ENCODE data around the gene ATXN2. TPM values are rescaled to one million over a fixed set of nuclear protein-coding genes. Genes with fewer than 3 reads are reported as not detected.
"Not testable (repeated sequence)": the region's sequence is repeated elsewhere in the genome, so short reads cannot be mapped to it uniquely, and the experiment has no call there.

The ATXN2 gene
- total RNA-seq, 2 donors from 2014 or later = 32.8 to 67.7 TPM

- ATAC-seq; H3K9me3 Mint-ChIP-seq; H3K27me3 Mint-ChIP-seq; DNase-seq (ENCODE audit: low spot score); H3K4me1 Mint-ChIP-seq (ENCODE audit: low read depth in 2 of 2); H3K4me3 Mint-ChIP-seq; H3K36me3 Mint-ChIP-seq; H3K27ac Mint-ChIP-seq: not testable (repeated sequence)
Observed at GRCh38 chr12:111617841-111618240, 18.7 kb upstream of the ATXN2 start.

- DNase-seq (ENCODE audit: low spot score) (no peak), ATAC-seq (no peak)
- H3K9me3 Mint-ChIP-seq = no peaks in the 10 kb centered on the region
- no peaks in the 10 kb centered on the region for H3K4me1 Mint-ChIP-seq (ENCODE audit: low read depth in 2 of 2)
- H3K27me3 Mint-ChIP-seq = peaks cover 0 to 2% of the 10 kb centered on the region in 2 donors
- no peak overlapping the region for H3K27ac Mint-ChIP-seq
- no peak overlapping the region for H3K4me3 Mint-ChIP-seq
- H3K36me3 Mint-ChIP-seq = no peaks in the 10 kb centered on the region
Observed at GRCh38 chr12:111616177-111616623, 17.1 kb upstream of the ATXN2 start.

GRCh38 chr12:111607239-111607638, 8.1 kb upstream of the ATXN2 start:
- Mint-ChIP-seq H3K9me3 (no peaks in the 10 kb centered on the region), H3K27me3 (no peaks in the 10 kb centered on the region), H3K36me3 (no peaks in the 10 kb centered on the region), H3K4me1 (ENCODE audit: low read depth in 2 of 2) (no peaks in the 10 kb centered on the region), H3K4me3 (no peak overlapping the region), H3K27ac (no peak overlapping the region)
- ATAC-seq (no peak), DNase-seq (ENCODE audit: low spot score) (no peak)

GRCh38 chr12:111606767-111607230, 7.7 kb upstream of the ATXN2 start:
- Mint-ChIP-seq H3K4me3 (no peak overlapping the region), H3K36me3 (no peaks in the 10 kb centered on the region), H3K9me3 (no peaks in the 10 kb centered on the region), H3K4me1 (ENCODE audit: low read depth in 2 of 2) (no peaks in the 10 kb centered on the region), H3K27me3 (no peaks in the 10 kb centered on the region), H3K27ac (no peak overlapping the region)
- DNase-seq (ENCODE audit: low spot score) (no peak), ATAC-seq (no peak)

- DNase-seq (ENCODE audit: low spot score) = no peak
- no peaks in the 10 kb centered on the region for H3K36me3 Mint-ChIP-seq
- H3K4me1 Mint-ChIP-seq (ENCODE audit: low read depth in 2 of 2) = no peaks in the 10 kb centered on the region
- no peaks in the 10 kb centered on the region for H3K9me3 Mint-ChIP-seq
- no peak for ATAC-seq
- H3K27ac Mint-ChIP-seq = no peak overlapping the region
- no peak overlapping the region for H3K4me3 Mint-ChIP-seq
- no peaks in the 10 kb centered on the region for H3K27me3 Mint-ChIP-seq
Observed at GRCh38 chr12:111605911-111606766, 7.0 kb upstream of the ATXN2 start.

GRCh38 chr12:111602857-111603256, 3.7 kb upstream of the ATXN2 start:
- not testable (repeated sequence) for H3K4me1 Mint-ChIP-seq (ENCODE audit: low read depth in 2 of 2); H3K4me3 Mint-ChIP-seq; H3K9me3 Mint-ChIP-seq; H3K36me3 Mint-ChIP-seq; ATAC-seq; H3K27me3 Mint-ChIP-seq; H3K27ac Mint-ChIP-seq; DNase-seq (ENCODE audit: low spot score)

GRCh38 chr12:111602348-111602747, 3.2 kb upstream of the ATXN2 start:
- Mint-ChIP-seq H3K4me1 (ENCODE audit: low read depth in 2 of 2) (peaks cover 9 to 11% of the 10 kb centered on the region in 2 donors), H3K4me3 (no peak overlapping the region), H3K27me3 (no peaks in the 10 kb centered on the region), H3K27ac (no peak overlapping the region), H3K36me3 (no peaks in the 10 kb centered on the region), H3K9me3 (no peaks in the 10 kb centered on the region)
- no peak for DNase-seq (ENCODE audit: low spot score)
- no peak for ATAC-seq

GRCh38 chr12:111600986-111601385, 1.9 kb upstream of the ATXN2 start:
- not testable (repeated sequence) for H3K27me3 Mint-ChIP-seq; H3K36me3 Mint-ChIP-seq; H3K27ac Mint-ChIP-seq; H3K4me3 Mint-ChIP-seq; ATAC-seq; DNase-seq (ENCODE audit: low spot score); H3K9me3 Mint-ChIP-seq
- peaks cover 16 to 19% of the 10 kb centered on the region in 2 donors for H3K4me1 Mint-ChIP-seq (ENCODE audit: low read depth in 2 of 2)

GRCh38 chr12:111600205-111600642, 1.1 kb upstream of the ATXN2 start:
- H3K27ac Mint-ChIP-seq = peak overlapping the region; percentile 84 to 92
- peaks cover 16 to 21% of the 10 kb centered on the region in 2 donors for H3K4me1 Mint-ChIP-seq (ENCODE audit: low read depth in 2 of 2)
- no peaks in the 10 kb centered on the region for H3K27me3 Mint-ChIP-seq
- H3K4me3 Mint-ChIP-seq = peak overlapping the region; percentile 96
- H3K36me3 Mint-ChIP-seq = no peaks in the 10 kb centered on the region
- ATAC-seq = no peak
- no peaks in the 10 kb centered on the region for H3K9me3 Mint-ChIP-seq
- DNase-seq (ENCODE audit: low spot score) = no peak

- DNase-seq (ENCODE audit: low spot score) (peak; percentile 90), ATAC-seq (peak; percentile 89 to 91)
- Mint-ChIP-seq H3K4me1 (ENCODE audit: low read depth in 2 of 2) (peaks cover 20 to 21% of the 10 kb centered on the region in 2 donors), H3K36me3 (no peaks in the 10 kb centered on the region), H3K27ac (peak overlapping the region; percentile 84 to 92), H3K4me3 (peak overlapping the region; percentile 96), H3K9me3 (no peaks in the 10 kb centered on the region), H3K27me3 (no peaks in the 10 kb centered on the region)
Observed at GRCh38 chr12:111599453-111600204, 514 bp upstream of the ATXN2 start.

- no peak for DNase-seq (ENCODE audit: low spot score)
- Mint-ChIP-seq H3K4me1 (ENCODE audit: low read depth in 2 of 2) (peaks cover 25 to 27% of the 10 kb centered on the region in 2 donors), H3K4me3 (peak overlapping the region; percentile 90), H3K36me3 (no peaks in the 10 kb centered on the region), H3K9me3 (no peaks in the 10 kb centered on the region), H3K27me3 (no peaks in the 10 kb centered on the region), H3K27ac (peak overlapping the region; percentile 49 to 82)
- ATAC-seq = peak; percentile 7 to 8
Observed at GRCh38 chr12:111597831-111598636, 1.1 kb downstream of the ATXN2 start.

- Mint-ChIP-seq H3K27me3 (no peaks in the 10 kb centered on the region), H3K4me1 (ENCODE audit: low read depth in 2 of 2) (peaks cover 25 to 27% of the 10 kb centered on the region in 2 donors), H3K4me3 (peak overlapping the region; percentile 90), H3K9me3 (no peaks in the 10 kb centered on the region), H3K27ac (peak overlapping the region; percentile 49 to 82), H3K36me3 (no peaks in the 10 kb centered on the region)
- ATAC-seq (no peak), DNase-seq (ENCODE audit: low spot score) (no peak)
Observed at GRCh38 chr12:111596985-111597830, 1.9 kb downstream of the ATXN2 start.

Measured in natural killer cell treated with Interleukin-12 subunit alpha and Interleukin-12 subunit beta and Interleukin-15 and Interleukin-18, amount 100 ng/mL, for 72 hours (primary cell).